HEK293 (cell line): ENCODE results near the gene PUM1.
A peak's percentile ranks its signal among the peaks of the same experiment; 100 is the strongest.

Experiments
- ZNF747 ChIP-seq: fragments of 450-650 bp; formaldehyde crosslinking; IDR thresholded peaks from 2 replicates; pipeline ENCODE4 v1.5.1; 2016; ENCODE audit warnings: missing biosample characterization, missing genetic modification characterization
- ZNF776 ChIP-seq: fragments of 450-650 bp; formaldehyde crosslinking; IDR thresholded peaks from 2 replicates; pipeline ENCODE4 v1.5.0; 2017; ENCODE audit warnings: missing biosample characterization, missing genetic modification characterization, borderline replicate concordance
- TF ChIP-seq, protein P1 (sequence below): fragments of 450-650 bp; formaldehyde crosslinking; IDR thresholded peaks from 2 replicates; pipeline ENCODE4 v1.5.1; 2016; ENCODE audit warnings: missing biosample characterization, missing genetic modification characterization
- TF ChIP-seq, protein P2 (sequence below): sonication (generic); formaldehyde crosslinking; IDR thresholded peaks from 2 replicates; pipeline ENCODE4 v1.8.1; 2022; ENCODE audit warnings: mild to moderate bottlenecking, moderate library complexity, missing genetic modification reagents
- TF ChIP-seq, protein P3 (sequence below): fragments of 450-650 bp; formaldehyde crosslinking; IDR thresholded peaks from 2 replicates; pipeline ENCODE4 v1.5.1; 2016; ENCODE audit warnings: missing biosample characterization, missing genetic modification characterization, borderline replicate concordance
- TF ChIP-seq, protein P4 (sequence below): fragments of 450-650 bp; formaldehyde crosslinking; IDR thresholded peaks from 2 replicates; pipeline ENCODE4 v1.5.1; 2017; ENCODE audit warnings: missing biosample characterization, missing genetic modification characterization
- TF ChIP-seq, protein P5 (sequence below): fragments of 450-650 bp; formaldehyde crosslinking; IDR thresholded peaks from 2 replicates; pipeline ENCODE4 v1.5.1; 2016; ENCODE audit warnings: missing biosample characterization, missing genetic modification characterization

DNA sequence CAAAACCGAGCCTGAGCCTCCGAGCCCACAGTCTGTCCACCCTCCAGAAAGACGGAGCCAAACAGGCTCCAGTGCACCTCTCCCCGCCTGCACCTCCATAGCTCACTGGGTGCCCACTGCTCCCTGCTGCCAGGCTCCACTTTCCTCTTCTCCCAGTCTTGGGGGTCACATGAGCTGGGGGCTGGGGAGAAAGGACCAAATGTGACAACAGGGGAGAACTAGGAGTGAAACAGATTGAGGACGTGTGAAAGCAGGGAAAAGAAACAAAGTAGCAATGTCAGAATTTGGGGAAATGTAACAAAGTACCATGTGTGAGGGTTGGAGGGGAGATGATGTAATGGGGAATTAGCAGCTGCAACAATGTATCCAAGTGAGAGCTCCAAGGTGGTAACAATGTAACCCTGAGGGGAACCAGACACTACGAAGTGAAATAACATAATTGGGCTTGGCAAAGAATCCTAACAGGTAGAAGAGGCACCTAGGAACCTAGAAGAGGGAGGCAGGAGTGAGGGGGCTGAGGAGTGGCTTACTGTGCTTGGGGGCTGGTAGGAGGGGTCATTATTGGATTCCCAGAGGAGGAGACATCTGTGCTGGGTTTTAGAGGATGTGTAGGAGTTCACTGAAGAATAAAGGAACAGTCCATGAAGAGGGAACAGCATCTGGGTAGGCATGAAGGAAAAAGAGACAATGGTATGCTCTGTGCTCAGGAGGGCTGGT, 169.4 kb downstream of the PUM1 start:
- TF ChIP-seq, protein P1, sequence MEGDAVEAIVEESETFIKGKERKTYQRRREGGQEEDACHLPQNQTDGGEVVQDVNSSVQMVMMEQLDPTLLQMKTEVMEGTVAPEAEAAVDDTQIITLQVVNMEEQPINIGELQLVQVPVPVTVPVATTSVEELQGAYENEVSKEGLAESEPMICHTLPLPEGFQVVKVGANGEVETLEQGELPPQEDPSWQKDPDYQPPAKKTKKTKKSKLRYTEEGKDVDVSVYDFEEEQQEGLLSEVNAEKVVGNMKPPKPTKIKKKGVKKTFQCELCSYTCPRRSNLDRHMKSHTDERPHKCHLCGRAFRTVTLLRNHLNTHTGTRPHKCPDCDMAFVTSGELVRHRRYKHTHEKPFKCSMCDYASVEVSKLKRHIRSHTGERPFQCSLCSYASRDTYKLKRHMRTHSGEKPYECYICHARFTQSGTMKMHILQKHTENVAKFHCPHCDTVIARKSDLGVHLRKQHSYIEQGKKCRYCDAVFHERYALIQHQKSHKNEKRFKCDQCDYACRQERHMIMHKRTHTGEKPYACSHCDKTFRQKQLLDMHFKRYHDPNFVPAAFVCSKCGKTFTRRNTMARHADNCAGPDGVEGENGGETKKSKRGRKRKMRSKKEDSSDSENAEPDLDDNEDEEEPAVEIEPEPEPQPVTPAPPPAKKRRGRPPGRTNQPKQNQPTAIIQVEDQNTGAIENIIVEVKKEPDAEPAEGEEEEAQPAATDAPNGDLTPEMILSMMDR (tag by site-specific recombination): no peak
- TF ChIP-seq, protein P2, sequence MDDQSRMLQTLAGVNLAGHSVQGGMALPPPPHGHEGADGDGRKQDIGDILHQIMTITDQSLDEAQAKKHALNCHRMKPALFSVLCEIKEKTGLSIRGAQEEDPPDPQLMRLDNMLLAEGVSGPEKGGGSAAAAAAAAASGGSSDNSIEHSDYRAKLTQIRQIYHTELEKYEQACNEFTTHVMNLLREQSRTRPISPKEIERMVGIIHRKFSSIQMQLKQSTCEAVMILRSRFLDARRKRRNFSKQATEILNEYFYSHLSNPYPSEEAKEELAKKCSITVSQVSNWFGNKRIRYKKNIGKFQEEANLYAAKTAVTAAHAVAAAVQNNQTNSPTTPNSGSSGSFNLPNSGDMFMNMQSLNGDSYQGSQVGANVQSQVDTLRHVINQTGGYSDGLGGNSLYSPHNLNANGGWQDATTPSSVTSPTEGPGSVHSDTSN (CRISPR knock-in tag): no peak
- TF ChIP-seq, protein P3, sequence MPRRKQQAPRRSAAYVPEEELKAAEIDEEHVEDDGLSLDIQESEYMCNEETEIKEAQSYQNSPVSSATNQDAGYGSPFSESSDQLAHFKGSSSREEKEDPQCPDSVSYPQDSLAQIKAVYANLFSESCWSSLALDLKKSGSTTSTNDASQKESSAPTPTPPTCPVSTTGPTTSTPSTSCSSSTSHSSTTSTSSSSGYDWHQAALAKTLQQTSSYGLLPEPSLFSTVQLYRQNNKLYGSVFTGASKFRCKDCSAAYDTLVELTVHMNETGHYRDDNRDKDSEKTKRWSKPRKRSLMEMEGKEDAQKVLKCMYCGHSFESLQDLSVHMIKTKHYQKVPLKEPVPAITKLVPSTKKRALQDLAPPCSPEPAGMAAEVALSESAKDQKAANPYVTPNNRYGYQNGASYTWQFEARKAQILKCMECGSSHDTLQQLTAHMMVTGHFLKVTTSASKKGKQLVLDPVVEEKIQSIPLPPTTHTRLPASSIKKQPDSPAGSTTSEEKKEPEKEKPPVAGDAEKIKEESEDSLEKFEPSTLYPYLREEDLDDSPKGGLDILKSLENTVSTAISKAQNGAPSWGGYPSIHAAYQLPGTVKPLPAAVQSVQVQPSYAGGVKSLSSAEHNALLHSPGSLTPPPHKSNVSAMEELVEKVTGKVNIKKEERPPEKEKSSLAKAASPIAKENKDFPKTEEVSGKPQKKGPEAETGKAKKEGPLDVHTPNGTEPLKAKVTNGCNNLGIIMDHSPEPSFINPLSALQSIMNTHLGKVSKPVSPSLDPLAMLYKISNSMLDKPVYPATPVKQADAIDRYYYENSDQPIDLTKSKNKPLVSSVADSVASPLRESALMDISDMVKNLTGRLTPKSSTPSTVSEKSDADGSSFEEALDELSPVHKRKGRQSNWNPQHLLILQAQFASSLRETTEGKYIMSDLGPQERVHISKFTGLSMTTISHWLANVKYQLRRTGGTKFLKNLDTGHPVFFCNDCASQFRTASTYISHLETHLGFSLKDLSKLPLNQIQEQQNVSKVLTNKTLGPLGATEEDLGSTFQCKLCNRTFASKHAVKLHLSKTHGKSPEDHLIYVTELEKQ (tag by site-specific recombination): no peak
- TF ChIP-seq ZNF747 (tag by site-specific recombination) (no peak), ZNF776 (no peak)
- TF ChIP-seq, protein P4, sequence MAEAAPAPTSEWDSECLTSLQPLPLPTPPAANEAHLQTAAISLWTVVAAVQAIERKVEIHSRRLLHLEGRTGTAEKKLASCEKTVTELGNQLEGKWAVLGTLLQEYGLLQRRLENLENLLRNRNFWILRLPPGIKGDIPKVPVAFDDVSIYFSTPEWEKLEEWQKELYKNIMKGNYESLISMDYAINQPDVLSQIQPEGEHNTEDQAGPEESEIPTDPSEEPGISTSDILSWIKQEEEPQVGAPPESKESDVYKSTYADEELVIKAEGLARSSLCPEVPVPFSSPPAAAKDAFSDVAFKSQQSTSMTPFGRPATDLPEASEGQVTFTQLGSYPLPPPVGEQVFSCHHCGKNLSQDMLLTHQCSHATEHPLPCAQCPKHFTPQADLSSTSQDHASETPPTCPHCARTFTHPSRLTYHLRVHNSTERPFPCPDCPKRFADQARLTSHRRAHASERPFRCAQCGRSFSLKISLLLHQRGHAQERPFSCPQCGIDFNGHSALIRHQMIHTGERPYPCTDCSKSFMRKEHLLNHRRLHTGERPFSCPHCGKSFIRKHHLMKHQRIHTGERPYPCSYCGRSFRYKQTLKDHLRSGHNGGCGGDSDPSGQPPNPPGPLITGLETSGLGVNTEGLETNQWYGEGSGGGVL (tag by site-specific recombination): peak; percentile 58
- TF ChIP-seq, protein P5, sequence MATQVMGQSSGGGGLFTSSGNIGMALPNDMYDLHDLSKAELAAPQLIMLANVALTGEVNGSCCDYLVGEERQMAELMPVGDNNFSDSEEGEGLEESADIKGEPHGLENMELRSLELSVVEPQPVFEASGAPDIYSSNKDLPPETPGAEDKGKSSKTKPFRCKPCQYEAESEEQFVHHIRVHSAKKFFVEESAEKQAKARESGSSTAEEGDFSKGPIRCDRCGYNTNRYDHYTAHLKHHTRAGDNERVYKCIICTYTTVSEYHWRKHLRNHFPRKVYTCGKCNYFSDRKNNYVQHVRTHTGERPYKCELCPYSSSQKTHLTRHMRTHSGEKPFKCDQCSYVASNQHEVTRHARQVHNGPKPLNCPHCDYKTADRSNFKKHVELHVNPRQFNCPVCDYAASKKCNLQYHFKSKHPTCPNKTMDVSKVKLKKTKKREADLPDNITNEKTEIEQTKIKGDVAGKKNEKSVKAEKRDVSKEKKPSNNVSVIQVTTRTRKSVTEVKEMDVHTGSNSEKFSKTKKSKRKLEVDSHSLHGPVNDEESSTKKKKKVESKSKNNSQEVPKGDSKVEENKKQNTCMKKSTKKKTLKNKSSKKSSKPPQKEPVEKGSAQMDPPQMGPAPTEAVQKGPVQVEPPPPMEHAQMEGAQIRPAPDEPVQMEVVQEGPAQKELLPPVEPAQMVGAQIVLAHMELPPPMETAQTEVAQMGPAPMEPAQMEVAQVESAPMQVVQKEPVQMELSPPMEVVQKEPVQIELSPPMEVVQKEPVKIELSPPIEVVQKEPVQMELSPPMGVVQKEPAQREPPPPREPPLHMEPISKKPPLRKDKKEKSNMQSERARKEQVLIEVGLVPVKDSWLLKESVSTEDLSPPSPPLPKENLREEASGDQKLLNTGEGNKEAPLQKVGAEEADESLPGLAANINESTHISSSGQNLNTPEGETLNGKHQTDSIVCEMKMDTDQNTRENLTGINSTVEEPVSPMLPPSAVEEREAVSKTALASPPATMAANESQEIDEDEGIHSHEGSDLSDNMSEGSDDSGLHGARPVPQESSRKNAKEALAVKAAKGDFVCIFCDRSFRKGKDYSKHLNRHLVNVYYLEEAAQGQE (tag by site-specific recombination): no peak
